ENCODE data around the gene CLIC1.
A peak's percentile ranks its signal among the peaks of the same experiment; 100 is the strongest.

Gene CLIC1

DNA sequence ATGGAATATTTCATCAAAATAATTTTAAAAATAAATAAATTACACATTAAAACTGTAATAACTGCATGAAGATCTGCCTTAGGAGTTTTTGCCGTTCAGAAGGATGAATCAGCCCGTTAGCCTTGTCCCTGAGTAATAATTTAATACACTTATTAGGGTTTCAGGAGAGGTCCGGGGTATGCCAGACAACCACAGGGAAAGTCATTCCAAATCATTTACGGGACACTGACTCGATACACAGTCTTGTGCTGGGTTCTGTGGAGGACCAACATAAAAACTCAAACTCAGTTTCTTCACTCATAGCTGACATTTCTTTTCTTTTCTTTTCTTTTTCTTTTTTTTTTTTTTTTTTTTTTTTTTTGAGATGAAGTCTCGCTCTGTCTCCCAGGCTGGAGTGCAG lies 30.4 kb downstream of the CLIC1 start:
- FAIRE-seq (no peak), DNase-seq (ENCODE audit: low spot score) (no peak)

- FAIRE-seq (peak; percentile 69), DNase-seq (ENCODE audit: low spot score) (peak; percentile 99)
These were observed 33.3 kb downstream of the CLIC1 start, which contains the start of gene ABHD16A for GRCh38 chr6:31702819-31703716. Gene ABHD16A (minus strand): TSS chr6:31703324. CDS start chr6:31703281, 43 bp downstream.

- FAIRE-seq (no peak), DNase-seq (ENCODE audit: low spot score) (peak; percentile 26)
These were observed 33.9 kb downstream of the CLIC1 start for GRCh38 chr6:31702405-31702818.

DNA sequence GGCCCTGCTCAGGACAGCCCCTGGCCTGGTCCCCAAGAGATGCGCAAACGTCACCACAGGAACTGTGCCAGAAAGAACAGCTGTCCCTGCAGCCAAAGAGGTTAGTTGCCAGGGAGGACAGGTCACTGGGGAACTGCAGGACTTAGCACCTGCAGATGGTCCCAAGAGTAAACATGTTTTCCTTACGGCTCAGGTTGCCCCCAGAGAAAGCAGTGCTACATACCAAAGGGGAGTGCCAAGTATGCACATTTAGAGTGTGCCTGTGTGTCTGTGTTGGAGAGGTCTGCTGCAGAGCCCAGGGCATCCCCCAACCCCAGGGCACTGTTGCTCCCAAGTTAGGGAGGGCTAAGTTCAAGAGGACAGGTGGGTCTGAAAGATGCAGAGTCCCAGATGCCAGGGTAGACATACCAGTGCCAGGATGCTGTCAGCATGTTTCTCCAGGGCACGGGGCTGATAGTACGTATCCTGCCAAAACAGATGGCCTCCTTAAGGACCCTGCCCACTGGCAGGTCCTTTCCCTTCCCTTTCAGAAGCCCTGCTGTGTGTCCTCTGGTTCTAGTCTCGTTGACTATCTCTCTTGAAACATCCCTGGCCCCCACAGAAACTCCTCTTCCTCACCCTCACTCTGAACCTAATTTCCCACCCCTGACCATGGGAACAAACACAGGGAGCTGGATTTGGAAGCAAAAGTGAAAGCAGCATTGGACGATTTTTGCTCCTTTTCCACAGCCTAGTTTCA lies 34.5 kb downstream of the CLIC1 start:
- FAIRE-seq (no peak), DNase-seq (ENCODE audit: low spot score) (no peak)

GRCh38 chr6:31700740-31701401 lies 35.5 kb downstream of the CLIC1 start:
- no peak for FAIRE-seq
- no peak for DNase-seq (ENCODE audit: low spot score)

- no peak for FAIRE-seq
These were observed 38.8 kb downstream of the CLIC1 start for GRCh38 chr6:31697555-31697954.

DNA sequence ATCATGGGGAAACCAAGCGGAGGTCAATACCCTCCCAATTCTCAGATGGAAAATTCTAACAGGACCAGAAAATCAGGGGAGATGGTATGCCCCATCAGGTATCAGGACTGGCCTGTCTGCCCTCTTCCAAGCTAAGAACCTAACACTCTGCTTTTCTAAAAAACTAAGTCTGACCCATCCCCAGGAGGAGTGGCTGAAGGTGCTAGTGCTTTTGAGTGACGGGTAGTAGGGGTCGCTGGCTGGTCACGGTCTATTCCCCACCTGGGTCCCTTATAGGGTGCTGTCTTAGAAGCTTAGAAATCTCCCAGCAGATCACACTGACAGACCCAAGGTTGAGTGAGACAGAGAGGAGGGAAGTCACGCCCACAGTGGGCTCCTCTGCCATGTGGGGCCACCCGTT lies 42.8 kb downstream of the CLIC1 start:
- FAIRE-seq (no peak), DNase-seq (ENCODE audit: low spot score) (no peak)

More at GRCh38 chr6:31697555-31697954, 38.8 kb downstream of the CLIC1 start:
- DNase-seq (ENCODE audit: low spot score): no peak

DNA sequence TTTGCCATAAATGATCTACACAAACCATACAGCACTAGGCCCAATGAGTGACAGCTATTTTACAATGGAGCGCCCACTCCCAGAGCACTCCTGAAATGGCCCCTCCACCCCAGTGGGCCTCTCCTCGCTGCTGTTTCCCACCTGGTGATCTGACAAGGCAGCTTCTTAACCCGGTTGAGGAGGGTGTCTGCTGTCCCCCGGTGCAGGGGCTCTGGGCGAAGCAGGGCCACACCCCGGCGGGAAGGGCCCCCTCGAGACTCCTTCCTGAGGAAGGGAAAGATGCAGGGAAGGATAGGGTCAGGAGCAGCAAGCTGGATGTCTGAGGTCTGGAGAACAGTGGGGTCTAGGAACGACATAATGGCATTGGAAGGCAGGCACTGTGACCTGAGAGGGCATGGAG lies 43.4 kb downstream of the CLIC1 start:
- FAIRE-seq: no peak

GRCh38 chr6:31692353-31692752 lies 44.0 kb downstream of the CLIC1 start:
- no peak for DNase-seq (ENCODE audit: low spot score)
- no peak for FAIRE-seq

More for the DNA sequence above, 43.4 kb downstream of the CLIC1 start:
- no peak for DNase-seq (ENCODE audit: low spot score)

- FAIRE-seq: no peak
- no peak for DNase-seq (ENCODE audit: low spot score)
These were observed 44.7 kb downstream of the CLIC1 start for GRCh38 chr6:31691564-31692108.

DNA sequence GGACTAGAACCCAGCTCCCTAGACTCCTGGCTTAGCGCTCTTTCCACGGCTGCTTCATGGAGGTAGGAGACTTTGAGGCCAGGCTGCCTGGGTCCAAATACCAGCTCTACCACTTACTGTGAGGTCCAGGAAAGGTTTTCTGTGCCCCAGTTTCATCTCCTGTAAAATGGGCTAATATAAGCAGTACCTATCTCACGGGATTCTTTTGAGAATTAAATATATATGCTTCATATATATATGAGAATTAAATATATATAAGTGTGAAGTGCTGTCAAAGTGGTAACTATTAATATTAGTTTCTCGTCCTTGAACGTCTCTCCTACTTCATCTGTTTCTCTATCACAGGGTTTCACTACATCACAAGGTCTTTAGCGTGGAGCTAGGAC lies 45.3 kb downstream of the CLIC1 start:
- FAIRE-seq: no peak
- no peak for DNase-seq (ENCODE audit: low spot score)

DNA sequence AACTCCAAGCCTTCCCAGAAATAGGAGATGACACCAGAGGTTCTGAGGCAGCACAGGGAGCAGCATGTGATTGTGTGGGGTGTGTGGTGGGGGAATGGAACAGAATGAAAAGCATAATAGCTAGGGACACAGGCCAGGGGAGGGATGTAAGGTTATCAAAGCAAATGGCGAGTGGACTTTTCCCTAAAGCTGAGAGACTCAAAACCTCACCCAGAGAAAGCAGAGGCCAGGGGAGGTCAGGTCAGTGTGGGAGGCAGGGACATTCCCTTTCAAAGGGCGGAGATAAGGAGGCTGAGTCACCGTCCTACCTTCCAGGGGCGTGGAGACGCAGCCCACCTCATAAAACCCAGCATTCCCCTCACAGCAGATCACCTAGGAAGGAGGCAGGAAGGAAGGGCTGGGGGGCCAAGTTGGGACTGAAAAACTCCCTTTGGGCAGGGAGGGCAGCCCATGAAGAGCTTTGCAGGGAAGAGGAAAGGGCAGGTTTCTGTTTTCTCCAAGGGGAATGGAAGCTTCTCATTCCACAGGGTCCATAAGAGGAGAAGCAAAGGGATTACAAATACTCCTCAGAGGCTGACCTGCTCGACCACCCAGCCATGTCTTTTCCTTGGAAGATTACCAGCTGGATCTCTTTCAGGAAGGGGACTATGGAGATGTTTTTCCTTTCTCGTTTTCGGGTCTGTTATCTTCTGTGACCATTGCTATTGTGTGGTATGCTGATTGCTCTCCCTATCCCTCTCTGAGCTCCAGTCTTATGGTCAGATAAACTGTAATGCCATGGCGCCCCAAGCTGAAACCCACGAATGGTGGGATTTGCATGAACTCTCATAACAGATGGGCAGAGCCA lies 45.9 kb downstream of the CLIC1 start:
- FAIRE-seq: no peak
- no peak for DNase-seq (ENCODE audit: low spot score)

DNA sequence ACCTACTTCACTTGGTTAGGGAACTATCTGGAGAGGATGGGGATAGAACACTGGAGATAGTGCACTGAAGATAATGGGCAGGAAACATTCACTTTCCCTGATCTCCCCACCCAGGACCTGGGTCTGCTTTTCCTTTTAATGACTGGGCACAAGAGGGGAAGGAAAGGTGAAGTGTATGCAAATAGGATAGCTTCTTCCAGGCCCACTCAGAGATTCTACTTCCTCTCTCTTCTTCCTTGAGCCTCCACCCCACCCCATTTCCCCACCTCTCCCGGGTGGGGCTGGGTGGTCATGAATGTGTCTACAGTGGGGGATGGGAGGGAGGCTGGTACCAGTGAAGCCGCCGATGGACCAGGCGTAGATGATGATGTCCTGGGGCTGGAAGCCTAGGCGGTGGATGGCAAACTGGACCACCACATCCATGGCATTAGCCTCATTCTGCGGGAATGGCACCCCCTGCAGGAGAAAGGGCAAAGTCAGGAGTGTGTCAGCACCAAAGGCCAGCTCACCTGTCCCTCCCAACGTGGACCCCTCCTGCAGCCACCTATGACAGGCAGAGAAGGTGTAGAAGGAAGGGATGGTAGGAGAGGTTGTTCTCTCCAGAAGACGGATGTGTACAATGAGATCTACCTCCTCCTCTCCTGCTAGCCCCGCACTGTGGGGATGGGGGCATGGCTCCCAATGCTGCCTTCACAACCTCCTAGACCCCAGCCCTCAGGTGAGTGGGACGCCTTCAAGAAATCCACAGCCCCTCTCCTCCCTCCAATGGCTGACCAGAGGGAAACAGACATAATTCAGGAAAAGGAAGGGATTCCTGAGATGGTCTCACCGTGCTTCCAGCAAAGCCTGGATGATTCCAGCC lies 46.9 kb downstream of the CLIC1 start:
- peak; percentile 46 for FAIRE-seq
- DNase-seq (ENCODE audit: low spot score): no peak

- FAIRE-seq: no peak
- no peak for DNase-seq (ENCODE audit: low spot score)
These were observed 48.3 kb downstream of the CLIC1 start for GRCh38 chr6:31687860-31688693.

DNA sequence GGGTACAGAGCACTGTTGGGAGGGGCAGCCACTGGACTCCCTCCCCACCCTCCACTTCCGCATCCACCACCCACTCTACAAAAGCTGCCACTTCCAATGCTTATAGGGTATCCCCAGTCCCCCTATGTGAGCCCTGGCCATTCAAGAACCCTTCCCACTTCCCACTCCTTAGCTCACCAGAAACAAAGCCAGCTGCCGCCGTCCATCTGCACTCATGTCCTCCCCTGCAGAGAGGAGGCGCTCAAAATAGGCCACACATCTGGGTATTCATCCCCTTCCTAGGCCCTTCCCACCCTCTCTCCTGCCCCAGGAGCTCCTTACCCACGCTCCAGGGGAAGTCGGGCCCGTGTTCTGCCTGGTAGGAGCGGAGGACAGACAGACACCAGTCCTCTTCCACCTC lies 49.0 kb downstream of the CLIC1 start:
- no peak for FAIRE-seq
- no peak for DNase-seq (ENCODE audit: low spot score)

DNA sequence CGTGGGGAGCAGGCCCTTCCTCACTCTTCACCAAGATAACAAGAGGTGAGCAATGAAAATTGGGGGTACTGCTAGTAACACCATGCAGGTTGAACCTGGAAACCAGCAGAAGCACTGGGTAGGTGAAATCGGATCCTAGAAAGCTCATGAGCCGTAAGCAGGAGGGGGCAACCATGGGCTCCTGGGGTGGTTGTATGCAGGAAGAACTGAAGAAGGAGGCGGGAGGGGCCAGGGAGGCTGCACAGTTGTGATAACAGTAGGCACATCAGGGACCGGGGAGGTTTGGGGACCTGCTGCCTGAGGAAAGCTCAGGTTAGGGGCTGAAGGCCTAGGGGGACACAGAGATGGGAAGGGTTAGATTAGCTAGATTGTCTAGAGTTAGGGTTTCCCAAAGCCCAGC lies 49.8 kb downstream of the CLIC1 start:
- DNase-seq (ENCODE audit: low spot score) (no peak), FAIRE-seq (no peak)

GRCh38 chr6:31683591-31683990 lies 52.7 kb downstream of the CLIC1 start:
- no peak for FAIRE-seq
- DNase-seq (ENCODE audit: low spot score): no peak

- DNase-seq (ENCODE audit: low spot score): no peak
- no peak for FAIRE-seq
These were observed 55.1 kb downstream of the CLIC1 start for GRCh38 chr6:31681135-31681671.

All from urothelium cell line (cell line).